PFSK-1 (cell line): Measurements from ENCODE around the gene PPFIA1.

Experiments used
- FOXP2 ChIP-seq: optimal IDR thresholded peaks from 2 replicates; pipeline ENCODE3; 2011; ENCODE audit warnings: borderline replicate concordance, control low read depth, inconsistent platforms; ENCODE audit not compliant: insufficient read depth; ENCODE audit errors: extremely low read length, extremely low read depth
- POLR2AphosphoS5 ChIP-seq: IDR thresholded peaks from 2 replicates; pipeline ENCODE4 v1.6.1; 2012; ENCODE audit warnings: low read depth, mild to moderate bottlenecking, control low read depth, low read length, moderate library complexity
- SIN3A ChIP-seq: IDR thresholded peaks from 2 replicates; pipeline ENCODE4 v1.6.1; 2012; ENCODE audit warnings: mild to moderate bottlenecking, low read length, moderate library complexity, borderline replicate concordance; ENCODE audit not compliant: insufficient read depth
- TAF1 ChIP-seq: IDR thresholded peaks from 2 replicates; pipeline ENCODE4 v1.6.1; 2012; ENCODE audit warnings: low read length, control low read depth, borderline replicate concordance; ENCODE audit not compliant: insufficient read depth

- TF ChIP-seq SIN3A (no peak), TAF1 (no peak), POLR2AphosphoS5 (no peak), FOXP2 (no peak)
These were observed 1.1 kb downstream of the PPFIA1 start for GRCh38 chr11:70271649-70271953.
